Mesenchymal stem cell (in vitro differentiated cells and primary cell): ENCODE data around the gene AMIGO2.
"Not testable (repeated sequence)": the region's sequence is repeated elsewhere in the genome, so short reads cannot be mapped to it uniquely, and the experiment has no call there.

Source experiments
- DNase-seq: peaks from one replicate; pipeline ENCODE4 v3.0.0-alpha.2; 2013
- H2AFZ ChIP-seq: one replicate; pipeline ENCODE4 v1.6.1; 2013; ENCODE audit warnings: low read depth, mild to moderate bottlenecking, control low read depth, inconsistent platforms, low read length, moderate library complexity
- H2AK5ac ChIP-seq: 2 replicates; pipeline ENCODE4 v1.6.1; 2013; ENCODE audit warnings: low read length, moderate library complexity, mild to moderate bottlenecking, inconsistent platforms; ENCODE audit not compliant: severe bottlenecking
- H2BK120ac ChIP-seq: one replicate; pipeline ENCODE4 v1.6.1; 2013; ENCODE audit warnings: low read depth, mild to moderate bottlenecking, inconsistent platforms, low read length, moderate library complexity
- H2BK12ac ChIP-seq, 2 experiments: one replicate each; pipeline ENCODE4 v1.6.1; 2013; ENCODE audit warnings: inconsistent platforms in 2 of 2, low read length in 2 of 2, mild to moderate bottlenecking in 2 of 2, moderate library complexity in 2 of 2, control low read depth in 1 of 2
- H2BK15ac ChIP-seq: one replicate; pipeline ENCODE4 v1.6.1; 2013; ENCODE audit warnings: mild to moderate bottlenecking, low read depth, inconsistent platforms; ENCODE audit not compliant: poor library complexity, severe bottlenecking
- H2BK5ac ChIP-seq: 2 replicates; pipeline ENCODE4 v1.6.1; 2013; ENCODE audit warnings: low read depth, mild to moderate bottlenecking, low read length, control low read depth, inconsistent platforms; ENCODE audit not compliant: poor library complexity, severe bottlenecking
- H3K14ac ChIP-seq, 2 experiments: one replicate each; pipeline ENCODE4 v1.6.1; 2013; ENCODE audit warnings: inconsistent platforms in 2 of 2, low read length in 2 of 2, control low read depth in 1 of 2, mild to moderate bottlenecking in 1 of 2, moderate library complexity in 1 of 2
- H3K18ac ChIP-seq, 2 experiments: one replicate each; pipeline ENCODE4 v1.6.1; 2013; ENCODE audit warnings: inconsistent platforms in 2 of 2, low read length in 2 of 2, control low read depth in 1 of 2, low read depth in 1 of 2, mild to moderate bottlenecking in 1 of 2
- H3K23ac ChIP-seq, 2 experiments: one replicate each; pipeline ENCODE4 v1.6.1; 2013; ENCODE audit warnings: inconsistent platforms in 2 of 2, low read length in 2 of 2, mild to moderate bottlenecking in 2 of 2, moderate library complexity in 2 of 2, control low read depth in 1 of 2
- H3K27ac ChIP-seq: 2 replicates; pipeline ENCODE4 v1.5.1; 2013; ENCODE audit warnings: mild to moderate bottlenecking, moderate library complexity, low read length, control low read depth, inconsistent platforms; ENCODE audit not compliant: poor library complexity, severe bottlenecking
- H3K27me3 ChIP-seq, 2 experiments: 2 replicates each; pipeline versions ENCODE4 v1.6.1 to v1.7.0; 2013; ENCODE audit warnings: low read length in 2 of 2, mild to moderate bottlenecking in 2 of 2, moderate library complexity in 2 of 2, control low read depth in 1 of 2, inconsistent platforms in 1 of 2; ENCODE audit not compliant: control insufficient read depth in 1 of 2, insufficient read depth in 1 of 2
- H3K36me3 ChIP-seq, 2 experiments: 2 replicates each; pipeline versions ENCODE4 v1.6.1 to v1.7.0; 2013; ENCODE audit warnings: low read length in 2 of 2, control low read depth in 1 of 2, inconsistent platforms in 1 of 2, low read depth in 1 of 2, mild to moderate bottlenecking in 1 of 2; ENCODE audit not compliant: insufficient read depth in 2 of 2, control insufficient read depth in 1 of 2
- H3K4ac ChIP-seq, 2 experiments: one replicate each; pipeline ENCODE4 v1.6.1; 2013; ENCODE audit warnings: inconsistent platforms in 2 of 2, low read length in 2 of 2, mild to moderate bottlenecking in 2 of 2, moderate library complexity in 2 of 2, control low read depth in 1 of 2, low read depth in 1 of 2
- H3K4me1 ChIP-seq: 2 replicates; pipeline ENCODE4 v1.6.1; 2013; ENCODE audit warnings: low read depth, low read length, control low read depth; ENCODE audit not compliant: control insufficient read depth, insufficient read depth
- H3K4me2 ChIP-seq: 2 replicates; pipeline ENCODE4 v1.6.1; 2013; ENCODE audit warnings: low read length, mild to moderate bottlenecking, inconsistent platforms; ENCODE audit not compliant: poor library complexity, severe bottlenecking
- H3K4me3 ChIP-seq, 2 experiments: 2 replicates each; pipeline versions ENCODE4 v1.5.1 to v1.7.0; 2013; ENCODE audit warnings: low read length in 2 of 2, mild to moderate bottlenecking in 2 of 2, control low read depth in 1 of 2, low read depth in 1 of 2; ENCODE audit not compliant: insufficient read depth in 1 of 2
- H3K79me1 ChIP-seq: replicated peaks from 2 replicates; pipeline ENCODE4 v1.6.1; 2013; ENCODE audit warnings: mild to moderate bottlenecking, control low read depth, low read length, inconsistent platforms; ENCODE audit not compliant: poor library complexity, severe bottlenecking
- H3K9ac ChIP-seq: 2 replicates; pipeline ENCODE4 v1.7.0; 2013; ENCODE audit warnings: mild to moderate bottlenecking, low read length, moderate library complexity
- H3K9me3 ChIP-seq: 2 replicates; pipeline ENCODE4 v1.7.0; 2013; ENCODE audit warnings: mild to moderate bottlenecking, low read length; ENCODE audit not compliant: control insufficient read depth
- H4K8ac ChIP-seq: one replicate; pipeline ENCODE4 v1.6.1; 2013; ENCODE audit warnings: inconsistent platforms, mild to moderate bottlenecking, low read length, moderate library complexity
- H4K91ac ChIP-seq: one replicate; pipeline ENCODE4 v1.6.1; 2013; ENCODE audit warnings: mild to moderate bottlenecking, low read length, inconsistent platforms
- WGBS: methylation state at CpG from one replicate; pipeline ENCODE4 v1.1.7; 2013; ENCODE audit warnings: mixed read lengths; 5-methylcytosine and 5-hydroxymethylcytosine counted together

Gene AMIGO2

DNA sequence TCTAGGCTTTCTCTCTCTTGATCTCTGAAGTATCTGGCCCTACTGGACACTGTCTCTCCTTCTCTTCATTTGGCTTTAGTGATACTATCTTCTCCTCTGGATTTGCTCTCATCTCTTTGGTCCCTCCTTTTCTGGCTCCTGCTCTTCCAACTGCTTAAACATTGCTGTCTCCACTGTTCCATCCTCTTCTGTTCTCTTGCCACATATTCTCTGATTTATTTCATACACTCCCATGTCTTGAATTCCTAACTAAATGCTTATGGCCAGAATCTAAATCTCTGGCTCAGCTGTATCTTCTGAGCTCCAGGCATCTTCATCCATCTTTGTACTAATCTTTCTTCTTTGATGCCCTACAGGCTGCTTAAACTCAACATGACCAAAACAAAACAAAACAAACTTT, 25.8 kb downstream of the AMIGO2 start:
- Histone ChIP-seq H3K4me3 (no peak overlapping the region), H2AK5ac (no peak overlapping the region), H3K9ac (no peak overlapping the region), H3K4me1 (no peaks in the 10 kb centered on the region), H3K79me1 (no peaks in the 10 kb centered on the region), H3K4ac (no peak overlapping the region), H2BK15ac (no peak overlapping the region), H3K4me2 (no peak overlapping the region), H3K9me3 (peaks cover 34% of the 10 kb centered on the region), H3K27ac (no peak overlapping the region), H4K8ac (no peak overlapping the region), H3K36me3 (no peaks in the 10 kb centered on the region), H2BK120ac (no peak overlapping the region), H2BK12ac (no peak overlapping the region), H2AFZ (no peak overlapping the region), H3K27me3 (peaks cover 0 to 40% of the 10 kb centered on the region in 2 experiments), H3K23ac (no peak overlapping the region), H3K14ac (no peak overlapping the region), H3K18ac (no peak overlapping the region), H2BK5ac (no peak overlapping the region), H4K91ac (no peak overlapping the region)
- DNase-seq = no peak

DNA sequence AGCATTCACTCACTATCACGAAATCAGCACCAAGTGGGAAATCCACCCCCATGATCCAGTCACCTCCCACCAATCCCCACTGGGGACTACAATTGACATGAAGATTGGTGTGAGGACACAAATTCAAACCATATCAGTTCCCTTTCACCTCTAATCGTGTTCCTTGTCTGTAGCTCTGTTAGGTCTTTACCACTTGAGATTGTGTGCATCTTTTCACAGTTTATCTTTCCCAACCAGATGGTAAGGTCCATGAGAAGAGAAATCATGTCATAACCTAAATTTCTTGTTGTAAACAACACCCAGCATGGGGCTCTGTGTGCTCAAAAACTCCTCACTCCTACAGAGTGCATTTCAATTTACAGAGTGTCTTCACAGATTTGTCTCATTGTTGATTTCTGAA, 27.5 kb downstream of the AMIGO2 start:
- 64% methylated on average over 2 of the region's 2 CpGs for WGBS
- H3K27ac ChIP-seq = no peak overlapping the region

DNA sequence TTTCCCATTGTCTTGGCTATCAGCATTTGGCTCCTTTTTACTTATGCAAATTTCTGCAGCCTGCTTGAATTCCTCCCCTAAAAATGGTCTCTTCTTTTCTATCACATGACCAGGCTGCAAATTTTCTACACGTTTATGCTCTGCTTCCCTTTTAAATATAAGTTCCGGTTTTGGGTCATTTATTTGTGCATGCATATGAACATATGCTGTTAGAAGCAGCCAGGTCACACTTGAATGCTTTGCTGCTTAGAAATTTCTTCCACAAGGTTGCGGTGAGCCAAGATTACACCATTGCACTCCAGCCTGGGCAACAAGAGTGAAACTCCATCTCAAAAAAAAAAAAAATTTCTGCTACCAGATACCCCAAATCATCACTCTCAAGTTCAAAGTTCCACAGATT, 28.5 kb downstream of the AMIGO2 start:
- not testable (repeated sequence) for H3K4ac ChIP-seq
- peaks cover 34% of the 10 kb centered on the region for H3K9me3 ChIP-seq

More for the DNA sequence above, 27.5 kb downstream of the AMIGO2 start:
- no peak overlapping the region for H4K91ac ChIP-seq
- no peak overlapping the region for H3K23ac ChIP-seq
- no peak overlapping the region for H2BK5ac ChIP-seq
- H2AK5ac ChIP-seq = no peak overlapping the region
- no peaks in the 10 kb centered on the region for H3K79me1 ChIP-seq
- no peak overlapping the region for H3K4ac ChIP-seq
- H3K36me3 ChIP-seq = no peaks in the 10 kb centered on the region
- H3K18ac ChIP-seq = no peak overlapping the region
- no peak overlapping the region for H3K4me3 ChIP-seq
- H2AFZ ChIP-seq = no peak overlapping the region
- no peaks in the 10 kb centered on the region for H3K4me1 ChIP-seq
- peaks cover 0 to 40% of the 10 kb centered on the region in 2 experiments for H3K27me3 ChIP-seq
- no peak overlapping the region for H2BK12ac ChIP-seq
- no peak overlapping the region for H3K9ac ChIP-seq
- no peak overlapping the region for H2BK15ac ChIP-seq
- H3K4me2 ChIP-seq = no peak overlapping the region
- peaks cover 34% of the 10 kb centered on the region for H3K9me3 ChIP-seq
- no peak overlapping the region for H3K14ac ChIP-seq
- no peak for DNase-seq
- H4K8ac ChIP-seq = no peak overlapping the region
- H2BK120ac ChIP-seq = no peak overlapping the region

DNA sequence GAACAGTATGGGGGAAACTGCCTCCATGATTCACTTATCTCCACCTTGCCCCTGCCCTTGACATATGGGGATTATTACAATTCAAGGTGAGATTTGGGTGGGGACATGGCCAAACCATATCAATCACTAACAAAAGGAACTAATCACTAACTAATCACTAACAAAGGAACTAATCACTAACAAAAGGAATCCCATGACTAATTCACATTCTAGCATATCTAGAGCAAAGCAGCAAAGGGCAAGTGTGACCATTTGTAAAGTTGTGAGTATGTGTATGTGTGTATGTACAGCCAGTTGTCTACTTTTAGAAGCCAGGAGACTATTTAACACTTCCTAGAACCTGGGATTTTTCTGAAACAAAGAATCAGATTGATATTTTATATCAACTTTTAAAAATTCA, 31.2 kb downstream of the AMIGO2 start:
- Histone ChIP-seq H3K23ac (no peak overlapping the region), H3K4me1 (no peaks in the 10 kb centered on the region), H3K36me3 (no peaks in the 10 kb centered on the region), H4K91ac (no peak overlapping the region), H3K9ac (no peak overlapping the region), H2AK5ac (no peak overlapping the region), H3K18ac (no peak overlapping the region), H3K27ac (no peak overlapping the region), H2BK5ac (no peak overlapping the region), H2BK12ac (no peak overlapping the region), H3K4me2 (no peak overlapping the region), H2BK120ac (no peak overlapping the region), H3K4me3 (no peak overlapping the region), H3K9me3 (peaks cover 33% of the 10 kb centered on the region), H2BK15ac (no peak overlapping the region), H3K14ac (no peak overlapping the region), H4K8ac (no peak overlapping the region), H3K4ac (no peak overlapping the region), H3K27me3 (peaks cover 0 to 13% of the 10 kb centered on the region in 2 experiments), H2AFZ (no peak overlapping the region), H3K79me1 (no peaks in the 10 kb centered on the region)
- DNase-seq = no peak

More for the DNA sequence above, 28.5 kb downstream of the AMIGO2 start:
- not testable (repeated sequence) for H3K9ac ChIP-seq, H3K23ac ChIP-seq, DNase-seq, H3K14ac ChIP-seq, H2BK120ac ChIP-seq, H2BK12ac ChIP-seq, H3K4me2 ChIP-seq, H2BK5ac ChIP-seq, H2AK5ac ChIP-seq, H3K27ac ChIP-seq, H2AFZ ChIP-seq, H3K18ac ChIP-seq, H4K91ac ChIP-seq, H3K4me1 ChIP-seq, H4K8ac ChIP-seq, H3K36me3 ChIP-seq, H2BK15ac ChIP-seq, H3K79me1 ChIP-seq, H3K4me3 ChIP-seq
- 78% methylated on average over 3 of the region's 3 CpGs for WGBS
- peaks cover 0 to 40% of the 10 kb centered on the region in 2 experiments for H3K27me3 ChIP-seq
